HG03025 (cell line): ENCODE measurements around the gene FOXO1.

Experiments
- ATAC-seq: cut with Tn5 transposase; IDR thresholded peaks from one replicate; pipeline ENCODE4 v1.9.1; 2021; ENCODE audit warnings: mild to moderate bottlenecking, moderate library complexity; ENCODE audit not compliant: unreplicated experiment, low FRiP score

FOXO1 gene

DNA sequence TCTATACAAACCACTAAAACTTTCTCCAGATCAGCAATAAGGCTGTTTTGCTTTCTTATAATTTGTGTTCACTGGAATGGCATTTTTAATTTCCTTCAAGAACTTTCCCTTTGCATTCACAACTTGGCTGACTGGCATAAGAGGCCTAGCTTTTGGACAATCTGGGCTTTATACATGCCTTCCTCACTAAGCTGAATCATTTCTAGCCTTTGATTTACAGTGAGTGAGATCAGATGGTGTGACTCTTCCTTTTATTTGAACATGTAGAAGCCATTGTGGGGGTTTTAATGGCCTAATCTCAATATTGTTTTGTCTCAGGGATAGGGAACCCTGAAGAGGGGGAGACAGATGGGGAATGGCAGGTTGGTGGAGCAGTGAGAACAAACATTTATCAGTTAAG lies 82.7 kb downstream of the FOXO1 start:
- no peak for ATAC-seq

DNA sequence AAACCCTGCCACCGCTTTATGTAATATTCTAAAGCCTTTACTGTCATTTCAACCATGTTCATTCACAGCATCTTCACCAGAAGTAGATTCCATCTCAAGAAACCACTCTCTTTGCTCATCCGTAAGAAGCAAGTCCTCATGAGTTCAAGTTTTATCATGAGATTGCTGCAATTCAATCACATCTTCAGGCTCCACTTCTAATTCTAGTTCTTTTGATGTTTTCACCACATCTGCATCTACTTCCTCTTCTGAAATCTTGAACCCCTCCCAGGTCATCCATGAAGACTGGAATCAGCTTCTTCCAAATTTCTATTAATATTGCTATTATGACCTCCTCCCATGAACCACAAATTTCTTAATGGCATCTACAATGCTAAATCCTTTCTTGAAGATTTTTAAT lies 83.9 kb downstream of the FOXO1 start:
- no peak for ATAC-seq

DNA sequence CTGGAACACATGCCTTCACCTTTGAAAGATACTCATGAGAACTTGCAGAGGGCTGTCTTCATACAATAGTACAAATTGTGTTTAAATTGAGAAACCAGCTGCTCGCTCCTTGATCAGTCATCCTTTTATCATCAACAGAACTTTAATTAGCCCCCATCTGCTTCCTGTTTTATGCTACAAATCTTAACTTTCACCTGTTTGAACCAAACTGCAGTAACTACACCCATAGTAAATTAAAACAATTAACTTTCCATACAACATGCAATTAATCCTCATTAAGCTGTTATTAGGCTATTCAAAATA lies 85.2 kb downstream of the FOXO1 start:
- no peak for ATAC-seq

DNA sequence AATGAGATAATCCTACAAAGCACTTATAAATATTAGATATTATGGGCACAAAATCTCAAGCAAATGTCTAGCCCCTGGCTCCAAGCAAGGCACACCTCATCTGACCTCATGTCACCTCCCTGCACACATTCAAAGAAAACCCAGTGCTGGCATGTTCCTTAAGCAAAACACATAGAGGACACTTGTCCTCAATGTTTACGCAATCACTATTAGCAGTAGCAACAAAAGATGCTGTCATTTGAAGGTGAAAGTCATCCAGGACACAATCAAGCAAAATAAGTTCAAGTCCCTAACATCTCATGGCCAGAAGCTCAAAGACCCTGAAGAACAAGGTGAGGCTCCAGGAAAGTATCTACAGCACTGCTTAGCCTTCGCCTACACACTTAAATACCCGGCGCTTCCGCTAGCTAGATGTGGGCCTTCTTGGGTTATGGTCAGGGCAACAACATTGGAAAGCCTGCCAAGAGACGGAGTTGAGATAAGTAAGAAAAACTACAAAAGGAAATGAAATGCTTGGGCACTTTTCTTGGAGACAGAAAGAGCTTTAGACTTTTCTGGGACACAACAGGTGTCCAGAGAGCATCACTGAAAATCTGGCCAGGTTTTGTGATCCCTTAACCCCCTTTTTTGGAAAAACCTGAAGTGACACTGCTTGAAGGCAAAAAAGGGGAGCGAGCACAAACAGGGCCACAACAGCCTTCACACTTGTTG lies 85.7 kb downstream of the FOXO1 start:
- no peak for ATAC-seq

DNA sequence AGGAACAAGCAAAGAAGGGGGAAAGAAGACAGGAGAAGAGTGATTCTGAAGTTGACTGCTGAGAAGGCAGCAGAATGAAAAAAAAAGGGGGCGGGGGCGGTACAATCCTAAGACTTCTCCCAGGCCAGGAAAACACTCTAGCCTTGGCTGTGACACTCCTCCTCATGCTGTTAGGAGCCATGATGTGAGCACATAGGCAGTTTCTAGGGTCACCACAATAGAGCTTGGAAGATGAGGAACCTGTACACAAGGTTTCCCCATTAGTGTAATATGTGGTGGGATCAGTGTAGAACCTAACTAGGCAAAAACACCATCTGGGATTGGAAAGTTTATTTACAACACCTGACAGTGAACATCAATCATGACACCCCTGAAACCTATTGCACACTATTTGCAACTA lies 86.9 kb downstream of the FOXO1 start:
- no peak for ATAC-seq

DNA sequence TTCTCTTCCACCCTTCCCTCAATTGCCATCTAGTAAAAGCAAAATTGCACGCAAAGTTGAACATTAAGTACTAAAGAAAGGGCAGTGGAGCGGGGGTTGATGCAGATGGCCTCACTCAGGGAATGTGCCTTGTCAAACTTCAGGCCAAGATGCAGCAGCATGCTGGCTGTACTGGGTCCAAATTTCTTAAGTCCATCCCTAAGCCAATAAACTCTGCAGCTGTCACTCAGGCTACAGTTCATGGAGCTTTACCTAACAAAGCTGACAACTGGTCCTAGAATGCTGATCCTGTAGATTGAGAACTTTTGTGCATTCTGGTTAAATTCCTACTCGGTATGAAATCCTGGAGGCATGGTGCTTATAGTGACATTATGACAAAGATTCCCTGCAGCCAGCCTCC lies 88.4 kb downstream of the FOXO1 start:
- ATAC-seq = no peak

DNA sequence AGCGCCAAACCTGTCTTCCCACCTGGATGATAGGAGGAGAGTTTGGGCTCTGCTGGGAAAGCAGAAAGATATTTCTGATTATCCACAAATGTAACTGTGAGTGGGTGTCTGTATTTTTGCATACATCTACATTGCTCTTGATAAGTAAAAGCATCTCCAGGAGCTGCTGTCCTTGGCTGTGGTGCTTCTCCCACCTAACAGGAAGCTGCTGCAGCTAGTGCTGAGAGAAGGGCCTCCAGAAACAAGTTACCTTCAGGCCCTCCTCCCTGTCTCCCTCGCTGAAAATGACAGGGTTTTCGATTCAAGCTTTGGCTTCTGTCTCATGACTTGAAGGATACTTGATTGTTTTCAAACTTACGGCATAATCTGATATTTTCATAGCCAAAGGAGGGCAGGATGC lies 90.1 kb downstream of the FOXO1 start:
- no peak for ATAC-seq

DNA sequence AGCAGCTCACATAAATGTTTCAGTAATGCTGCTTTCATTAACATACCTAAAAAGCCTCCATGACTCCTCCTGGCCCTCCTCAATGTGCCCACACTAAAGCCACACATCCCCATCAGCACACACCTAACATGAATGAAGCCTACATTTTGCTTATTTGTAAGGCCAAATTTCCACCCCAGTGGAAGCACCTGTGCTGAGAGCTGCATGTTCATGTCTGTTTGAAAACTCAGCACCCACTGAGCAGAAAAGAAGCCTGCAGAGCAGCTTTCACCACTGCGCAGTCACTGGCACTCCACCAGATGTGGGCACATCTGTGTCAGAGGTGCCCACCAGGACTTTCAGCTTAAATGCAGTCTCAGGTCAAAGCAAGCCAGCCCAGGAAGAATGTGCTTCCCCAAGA lies 93.5 kb downstream of the FOXO1 start:
- no peak for ATAC-seq

DNA sequence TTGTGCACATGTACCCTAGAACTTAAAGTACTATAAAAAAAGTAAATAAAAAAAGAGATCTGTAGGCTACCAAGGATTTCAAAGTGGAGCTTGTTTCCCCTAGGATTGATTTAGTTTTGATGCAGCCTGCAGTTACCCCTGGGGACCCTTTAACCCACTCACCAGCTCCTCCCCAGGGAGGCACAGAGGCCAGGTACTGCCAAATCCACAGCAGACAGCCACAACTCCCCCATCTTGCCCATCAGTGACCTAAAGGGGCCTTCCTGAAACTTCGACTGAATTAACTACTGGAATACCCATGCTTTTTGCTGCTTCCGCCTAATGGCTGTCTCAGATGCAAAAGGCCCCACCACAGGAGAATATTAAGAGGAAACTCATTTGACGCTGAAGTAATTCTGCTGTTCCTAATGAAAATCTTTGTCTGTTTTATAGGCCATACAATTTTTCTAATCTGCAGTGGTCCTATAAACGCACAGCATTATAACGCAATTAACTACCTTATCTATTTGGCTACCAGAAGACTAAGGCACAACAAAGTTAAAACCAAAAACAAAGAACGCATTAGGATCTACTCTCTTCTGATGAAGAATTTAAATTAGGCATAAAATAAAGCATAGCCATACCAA lies 95.0 kb downstream of the FOXO1 start:
- ATAC-seq = no peak

DNA sequence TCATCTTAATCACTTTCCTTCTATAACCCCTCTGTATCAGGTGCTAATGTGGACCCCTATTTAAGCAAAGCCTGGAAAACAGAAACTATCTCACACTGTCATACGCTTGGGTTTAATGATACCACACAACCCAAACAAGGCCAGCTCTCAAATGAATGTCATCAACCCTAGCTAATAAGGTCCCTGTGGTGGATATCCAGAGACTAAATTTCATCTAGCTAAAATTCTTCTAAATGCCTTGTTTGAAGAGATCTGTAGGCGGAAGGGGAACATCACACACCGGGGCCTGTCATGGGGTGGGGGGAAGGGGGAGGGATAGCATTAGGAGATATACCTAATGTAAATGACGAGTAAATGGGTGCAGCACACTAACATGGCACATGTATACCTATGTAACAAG lies 95.5 kb downstream of the FOXO1 start:
- no peak for ATAC-seq

DNA sequence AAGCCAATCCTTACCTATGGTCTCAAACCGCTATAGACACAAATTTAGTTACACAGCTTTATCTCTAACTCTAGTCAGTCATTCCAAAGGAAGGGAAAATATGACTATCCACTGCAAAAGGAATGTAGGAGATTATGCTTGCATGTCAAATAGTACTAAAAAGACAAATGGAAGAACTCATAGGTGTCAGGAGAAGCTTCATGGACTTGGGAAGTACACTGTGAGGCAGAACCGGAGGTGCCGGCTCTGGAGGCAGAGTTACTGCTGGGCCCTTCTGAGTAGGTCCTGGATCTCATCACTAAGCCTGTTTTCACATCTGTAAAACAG lies 97.5 kb downstream of the FOXO1 start:
- ATAC-seq = no peak

DNA sequence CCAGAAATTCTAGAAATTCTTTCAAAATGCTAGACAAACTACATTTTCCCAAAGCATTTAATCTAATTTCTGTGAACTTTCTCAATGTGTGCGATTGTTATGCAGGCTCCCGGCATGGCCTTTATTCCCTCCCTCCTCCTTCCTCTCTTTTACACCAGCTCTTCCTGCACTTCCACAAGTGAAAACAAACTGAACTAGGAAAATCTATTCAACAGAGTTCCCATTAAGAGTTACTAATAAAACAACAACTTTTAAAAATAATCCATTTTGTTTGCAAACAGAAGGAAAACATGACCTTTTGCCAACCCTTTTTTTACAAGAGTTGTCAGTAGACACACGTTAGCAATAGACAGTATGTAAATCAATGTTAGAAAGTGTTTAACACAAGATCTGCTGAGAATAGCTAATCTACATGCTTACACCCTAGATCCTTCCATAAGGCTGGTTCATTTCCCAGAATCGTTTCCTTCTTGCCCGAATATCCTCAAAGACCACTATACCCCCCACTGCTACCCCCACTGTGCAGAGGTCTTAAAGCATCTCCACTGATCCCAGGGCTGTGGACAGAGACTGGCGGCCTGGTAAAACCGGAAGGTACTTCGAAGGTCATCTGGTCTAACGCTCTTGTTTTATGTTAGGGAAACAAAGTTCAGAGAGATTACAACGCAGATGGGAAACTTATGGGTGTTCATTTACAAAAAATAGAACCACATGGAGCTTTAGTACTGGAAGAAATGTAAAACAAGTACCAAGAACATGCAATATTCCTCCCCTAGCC lies 98.0 kb downstream of the FOXO1 start:
- ATAC-seq = no peak

DNA sequence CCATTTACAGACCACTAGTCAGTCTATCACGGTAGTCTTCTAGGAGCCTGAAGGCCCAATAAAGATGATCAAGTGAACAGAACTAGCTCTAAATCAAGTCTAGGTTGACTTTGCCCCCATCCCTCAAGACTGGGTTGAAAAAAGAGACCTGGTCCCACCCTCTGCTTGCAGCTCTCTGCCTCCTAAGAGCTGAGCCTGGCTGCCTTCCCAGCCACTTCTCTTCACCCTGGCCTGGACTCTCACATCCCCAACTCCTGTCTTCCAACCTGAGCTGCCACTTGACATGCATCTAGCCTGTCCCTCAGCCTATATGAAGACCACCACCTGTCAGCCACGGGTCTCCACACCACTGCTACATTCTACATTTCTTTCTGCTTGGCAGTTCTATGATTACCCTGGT lies 99.6 kb downstream of the FOXO1 start:
- no peak for ATAC-seq

DNA sequence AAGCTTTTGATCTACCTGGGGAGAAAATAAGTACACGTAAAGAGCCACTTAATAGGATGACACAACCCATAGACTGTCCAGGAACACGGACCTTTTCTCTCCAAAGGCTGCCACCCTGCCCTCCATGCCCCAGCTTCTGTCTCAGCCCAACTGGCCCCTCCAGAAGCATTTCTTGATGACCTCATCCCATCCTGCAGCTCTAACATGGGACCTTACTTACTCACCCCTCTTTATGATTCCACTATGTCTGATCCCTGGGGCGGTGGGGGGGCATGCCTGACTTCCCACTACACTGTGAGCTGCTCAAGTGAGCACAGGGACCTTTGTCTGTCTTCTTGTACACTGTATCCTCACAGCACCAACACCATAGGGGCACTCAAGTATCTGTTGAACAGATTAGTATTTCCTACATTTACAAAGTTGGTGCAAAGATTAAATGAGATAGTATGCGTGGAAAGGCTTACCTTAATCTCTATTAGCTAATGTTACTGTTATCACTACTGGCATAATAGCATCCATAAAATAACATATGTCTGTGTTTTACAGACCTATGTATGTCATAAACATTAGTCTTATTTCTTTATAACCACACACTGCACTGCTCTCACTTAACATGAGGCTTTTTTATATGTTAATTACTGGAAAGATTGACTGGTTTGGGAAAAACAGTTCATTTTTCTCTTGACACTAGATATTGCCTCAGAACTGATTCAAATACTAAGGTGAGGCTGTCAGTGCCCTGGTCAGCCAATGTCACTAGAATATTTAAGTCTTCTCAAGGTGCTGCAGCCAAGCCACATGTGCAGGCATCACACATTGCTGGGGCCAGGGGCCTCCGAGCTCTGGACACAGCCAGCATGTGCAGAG lies 100.9 kb downstream of the FOXO1 start:
- no peak for ATAC-seq

DNA sequence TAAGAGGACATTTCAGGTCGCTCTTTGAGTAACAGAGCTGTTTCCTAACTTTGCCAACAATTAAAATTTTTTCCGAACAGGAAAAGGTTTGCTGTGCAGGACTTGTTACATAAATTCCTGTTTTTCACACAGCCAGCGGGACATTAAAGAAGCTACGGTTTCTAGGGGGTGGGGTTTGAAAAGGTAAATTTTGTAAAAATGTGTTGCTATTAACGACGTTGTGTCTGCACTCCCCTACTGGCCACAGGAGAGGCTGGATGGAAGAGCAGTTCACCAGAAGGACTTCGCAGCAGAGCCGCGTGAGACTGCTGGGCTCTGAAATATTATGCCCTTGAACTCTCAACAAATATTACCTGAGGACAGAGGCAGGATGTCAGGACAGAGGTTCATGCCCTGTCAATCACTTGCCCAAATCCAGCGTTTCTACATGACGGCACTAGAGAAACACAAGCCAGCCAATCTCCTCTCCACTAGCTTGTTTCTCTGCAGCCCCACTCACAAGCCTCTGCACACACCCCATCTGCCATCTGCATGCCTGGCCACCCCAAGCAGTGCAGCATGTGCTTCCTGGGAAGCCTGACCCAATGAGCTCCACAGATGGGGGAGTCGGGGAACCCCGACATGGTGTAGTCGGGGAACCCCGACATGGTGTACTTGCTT lies 102.0 kb downstream of the FOXO1 start:
- ATAC-seq = no peak

DNA sequence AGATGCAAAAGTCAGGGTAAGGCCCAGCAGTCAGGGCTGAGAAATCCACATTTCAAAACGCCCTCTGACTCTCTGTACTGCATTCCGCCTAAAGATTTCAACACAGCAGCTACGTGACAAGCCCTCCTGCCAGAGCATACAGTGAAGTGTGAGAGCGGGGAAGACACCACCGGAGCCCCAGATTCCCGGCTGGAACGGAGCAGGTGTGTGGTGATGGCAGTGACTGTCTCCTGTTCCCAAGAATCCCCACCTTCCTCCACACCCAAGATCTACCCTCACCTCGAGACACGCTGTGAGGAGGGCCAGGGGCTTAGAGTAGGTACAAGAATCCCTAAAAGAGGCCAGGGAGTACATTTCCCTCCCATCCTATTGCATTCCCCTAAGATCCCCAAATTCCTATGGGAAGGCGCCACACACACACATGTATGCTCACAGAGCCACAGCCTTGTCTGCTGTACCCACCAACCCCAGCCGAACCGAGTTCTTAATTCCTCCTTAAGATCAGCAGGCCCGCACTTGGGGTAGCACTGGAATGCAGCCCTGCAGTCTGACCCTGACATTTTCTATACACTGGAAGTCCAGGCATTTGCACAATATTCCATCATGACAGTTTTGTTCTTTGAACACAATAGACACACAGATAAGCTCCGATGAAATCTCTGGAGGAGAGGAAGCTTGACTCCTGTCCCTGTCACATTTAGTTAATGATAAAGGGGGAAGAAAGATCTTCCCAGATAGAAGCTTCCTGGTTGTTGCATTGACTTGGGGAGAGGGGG lies 102.9 kb downstream of the FOXO1 start:
- ATAC-seq = no peak

DNA sequence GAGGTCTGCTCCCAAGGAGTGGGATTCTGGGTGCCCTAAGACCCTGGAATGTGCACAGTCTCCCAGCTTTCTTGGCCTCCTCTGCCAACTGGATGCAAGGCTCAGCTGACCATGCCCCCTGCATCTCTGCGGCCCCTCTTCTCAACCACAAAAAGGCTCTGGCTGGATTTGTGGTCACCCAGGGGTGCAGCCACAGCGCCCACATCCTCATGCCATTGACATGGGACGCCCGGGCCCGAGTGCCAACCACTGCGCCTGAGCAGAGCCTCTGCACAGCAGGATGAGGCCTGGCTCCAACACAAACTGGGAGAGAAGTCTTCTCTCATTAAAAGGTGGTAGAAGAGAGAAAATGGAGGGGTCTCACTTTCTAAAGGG lies 103.5 kb downstream of the FOXO1 start:
- ATAC-seq = no peak

DNA sequence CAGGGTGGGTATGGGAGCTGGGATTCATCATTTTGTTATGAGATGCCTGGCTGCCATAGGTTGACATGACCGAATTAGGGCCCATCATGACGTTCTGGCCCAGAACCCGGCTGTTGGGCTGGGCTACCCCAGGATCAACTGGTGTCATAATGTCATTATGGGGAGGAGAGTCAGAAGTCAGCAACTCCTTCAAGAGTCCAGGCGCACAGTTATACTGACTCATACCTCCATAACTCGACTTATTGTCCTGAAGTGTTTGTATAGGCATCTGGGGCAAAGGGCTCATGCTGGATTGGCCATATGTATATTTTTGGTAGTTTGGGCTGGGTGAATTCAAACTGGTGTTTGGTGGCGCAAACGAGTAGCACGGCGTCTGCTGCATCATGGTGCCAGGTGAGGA lies 106.5 kb downstream of the FOXO1 start:
- ATAC-seq = no peak

DNA sequence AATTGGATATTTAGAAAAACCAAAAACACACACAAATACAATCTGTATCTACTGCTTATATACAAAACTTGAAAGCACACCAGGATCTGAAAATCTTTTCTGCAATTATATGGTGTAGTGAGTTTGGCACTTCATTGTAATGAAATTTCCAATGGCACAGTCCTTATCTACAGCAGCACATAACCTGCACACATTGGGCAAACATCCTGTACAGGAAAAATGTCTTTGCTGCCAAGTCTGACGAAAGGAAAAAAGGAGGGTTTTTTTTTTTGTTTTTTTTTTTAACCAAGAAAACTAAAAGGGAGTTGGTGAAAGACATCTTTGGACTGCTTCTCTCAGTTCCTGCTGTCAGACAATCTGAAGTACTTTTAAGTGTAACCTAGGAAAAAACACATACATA lies 107.8 kb downstream of the FOXO1 start:
- no peak for ATAC-seq

DNA sequence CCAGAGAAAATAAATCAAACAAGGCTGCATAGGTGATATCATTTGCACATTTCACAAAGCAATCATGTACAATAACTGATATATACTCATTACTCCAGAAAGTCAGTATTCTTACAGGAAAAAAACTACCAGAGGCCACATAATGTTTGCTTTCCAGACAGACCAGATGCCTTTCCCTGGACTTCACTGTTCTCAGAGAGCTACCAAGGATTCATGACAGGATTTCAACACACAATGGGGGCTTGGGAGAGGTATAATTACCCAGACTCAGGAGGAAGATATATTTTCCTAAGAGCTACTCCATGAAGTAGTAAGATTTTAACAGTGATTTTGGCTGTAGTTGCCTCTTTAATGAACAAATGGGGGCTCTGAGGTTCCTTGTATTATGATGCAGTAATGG lies 110.0 kb downstream of the FOXO1 start:
- ATAC-seq = no peak
